Stimulated activated CD4-positive, alpha-beta T cell treated with anti-CD3 and anti-CD28 coated beads, Interleukin-4, amount 100 ng/mL, for 4 hours (primary cell): Measurements from ENCODE around the gene UMAD1.

Experiments
- DNase-seq, 2 experiments: peaks; one replicate each; pipeline ENCODE4 v3.0.0-alpha.2; 2020

The UMAD1 gene

GRCh38 chr7:7907306-7907705, 266.8 kb downstream of the UMAD1 start:
- no peak for DNase-seq

- no peak for DNase-seq
Measured at GRCh38 chr7:7908622-7909145, 268.1 kb downstream of the UMAD1 start.

GRCh38 chr7:7909376-7909775, 268.8 kb downstream of the UMAD1 start:
- DNase-seq: no peak

GRCh38 chr7:7911369-7912123, 271.0 kb downstream of the UMAD1 start:
- DNase-seq: no peak

- no peak for DNase-seq
Measured at GRCh38 chr7:7912937-7913336, 272.4 kb downstream of the UMAD1 start.

GRCh38 chr7:7913504-7913903, 273.0 kb downstream of the UMAD1 start:
- DNase-seq: no peak

DNA sequence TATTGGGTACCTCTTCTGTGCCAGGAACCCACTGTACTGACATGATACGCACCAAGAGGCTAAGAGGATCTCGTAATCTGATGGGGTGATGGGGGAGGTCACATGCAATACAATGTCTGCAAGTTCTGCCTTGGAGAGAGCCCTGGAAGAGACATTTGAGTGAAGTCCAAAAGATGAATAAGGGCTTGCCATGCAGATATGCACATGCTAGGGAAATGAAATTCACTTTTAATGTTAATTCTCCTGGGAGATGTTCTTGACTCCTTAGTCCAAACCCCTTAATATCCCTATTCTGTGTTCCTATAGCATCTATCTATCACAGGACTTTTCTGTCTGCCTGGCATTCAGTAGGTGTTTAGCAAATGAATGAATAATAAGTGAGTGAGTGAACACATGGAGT, 274.0 kb downstream of the UMAD1 start:
- DNase-seq: no peak

GRCh38 chr7:7916064-7916463, 275.5 kb downstream of the UMAD1 start:
- no peak for DNase-seq

GRCh38 chr7:7917593-7917992, 277.0 kb downstream of the UMAD1 start:
- DNase-seq: no peak

DNA sequence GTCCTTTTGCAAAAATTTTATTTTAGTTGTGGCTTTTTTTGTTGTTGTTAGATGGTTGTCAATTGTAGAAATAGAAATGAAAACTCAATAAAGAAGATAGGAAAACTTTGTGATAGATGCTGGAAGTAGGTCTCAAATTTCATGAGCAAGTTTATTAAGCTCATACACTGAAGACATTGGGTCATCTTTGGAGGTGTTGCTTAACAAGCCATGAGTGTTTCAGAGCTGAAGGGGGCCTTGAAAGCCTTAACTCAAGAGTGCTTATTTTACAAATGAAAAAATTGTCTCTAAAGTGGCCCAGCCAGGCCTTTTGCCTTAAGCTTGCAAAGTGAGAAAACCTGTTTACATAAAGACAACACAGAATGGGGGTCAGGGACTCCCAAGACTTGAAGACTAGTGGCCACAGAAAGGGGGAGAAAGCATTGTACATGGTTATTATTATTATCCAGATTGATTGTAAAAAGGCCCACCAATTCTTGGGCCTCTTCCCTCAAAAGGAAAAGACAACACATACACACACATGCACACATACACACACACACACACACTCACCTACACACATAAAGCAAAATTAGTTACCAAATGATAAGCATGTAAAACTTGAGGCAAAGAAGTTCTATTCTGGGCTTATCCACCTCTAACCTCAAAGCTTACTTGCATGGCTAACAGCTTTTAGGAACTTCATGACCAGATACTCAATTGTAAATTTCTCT, 278.3 kb downstream of the UMAD1 start:
- DNase-seq: no peak

DNA sequence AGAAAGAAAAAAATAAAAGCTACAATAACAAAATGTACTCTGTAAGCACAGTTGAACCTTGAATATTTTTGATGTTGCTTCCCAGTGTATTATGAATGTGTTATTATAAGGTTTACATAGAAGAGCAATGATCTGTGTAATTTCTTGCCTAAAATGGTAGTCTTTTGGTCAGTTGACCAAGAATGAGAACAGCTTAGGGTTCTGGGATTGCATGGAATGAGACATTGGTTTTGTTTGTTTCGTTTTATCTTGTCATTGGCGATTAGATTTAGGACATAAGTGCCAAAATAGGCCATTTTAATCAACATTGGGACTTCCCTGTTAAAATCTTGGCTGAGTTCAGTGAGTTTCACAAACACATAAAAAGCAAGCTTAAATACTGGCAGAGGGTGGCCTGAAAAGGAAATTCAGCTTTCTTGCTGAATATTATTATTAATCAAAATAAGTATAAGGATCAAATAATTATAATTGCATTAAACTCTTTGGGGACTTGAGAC, 278.9 kb downstream of the UMAD1 start:
- no peak for DNase-seq

DNA sequence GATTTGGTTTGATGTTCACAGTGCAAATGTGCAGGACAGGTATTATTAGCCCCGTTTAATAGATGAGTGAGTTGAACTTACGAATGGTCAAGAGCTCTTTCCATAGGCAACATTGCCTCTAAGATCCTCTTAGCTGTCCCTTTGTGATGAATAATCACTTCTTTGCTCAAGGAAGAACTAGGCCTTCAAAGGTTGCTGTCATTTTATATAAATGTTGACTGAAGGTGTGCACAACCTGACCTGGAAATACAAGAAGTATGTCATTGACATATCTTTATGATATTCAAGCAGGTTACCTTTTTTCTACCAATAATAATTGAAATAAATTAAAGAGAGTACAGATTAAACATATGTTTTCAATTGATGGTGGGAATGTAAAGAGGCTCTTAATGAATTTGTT, 279.5 kb downstream of the UMAD1 start:
- no peak for DNase-seq

DNA sequence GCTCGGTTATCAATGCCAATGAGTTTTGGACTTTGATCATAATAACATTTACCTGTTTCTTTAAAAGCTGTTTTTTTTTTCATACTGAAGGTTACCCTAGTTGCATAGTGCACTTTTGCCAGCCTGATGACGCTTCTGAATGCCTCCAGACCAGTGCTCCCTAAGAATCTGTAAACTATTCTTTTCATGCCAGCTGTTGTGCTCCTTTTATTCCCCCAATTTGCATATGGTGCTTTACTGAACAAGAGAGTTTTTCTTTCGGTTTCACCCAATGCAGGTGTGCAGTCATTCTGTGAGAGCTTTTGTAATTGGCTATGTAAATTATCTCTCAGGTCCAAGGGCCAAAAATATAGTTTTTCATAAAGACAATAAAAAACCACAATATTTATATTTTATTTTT, 279.9 kb downstream of the UMAD1 start:
- no peak for DNase-seq

GRCh38 chr7:7921830-7922229, 281.3 kb downstream of the UMAD1 start:
- no peak for DNase-seq

GRCh38 chr7:7922684-7923385, 282.3 kb downstream of the UMAD1 start:
- DNase-seq: no peak

GRCh38 chr7:7923818-7924217, 283.3 kb downstream of the UMAD1 start:
- DNase-seq: no peak

DNA sequence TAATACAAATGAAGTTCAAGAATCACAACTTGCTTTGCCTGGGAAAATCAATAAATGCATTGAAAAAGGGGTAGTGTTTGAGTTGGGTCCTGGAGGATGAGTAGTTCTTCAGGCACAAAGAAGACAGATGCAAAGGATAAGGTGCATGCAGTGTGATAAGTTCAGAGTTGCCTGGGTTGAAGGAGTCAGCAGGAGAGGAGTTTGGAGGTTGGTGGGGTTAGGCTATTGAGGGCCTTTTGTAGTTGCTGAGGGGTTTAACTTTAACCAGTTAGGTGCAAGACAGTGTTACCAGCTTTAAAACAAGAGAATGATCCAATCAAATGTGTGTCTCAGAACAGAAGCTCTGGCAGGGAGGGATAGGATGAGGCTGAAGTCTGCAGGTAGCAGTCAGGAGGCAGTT, 283.8 kb downstream of the UMAD1 start:
- DNase-seq: no peak
